GM13977 (cell line): ENCODE results near the gene MTERF1.
"Not testable (repeated sequence)": the region's sequence is repeated elsewhere in the genome, so short reads cannot be mapped to it uniquely, and the experiment has no call there.

ENCODE experiments used
- DNase-seq: peaks from one replicate; pipeline ENCODE4 v3.0.0; 2012; ENCODE audit warnings: low spot score
- CTCF ChIP-seq: IDR thresholded peaks from 2 replicates; pipeline ENCODE4 v1.5.1; 2012; ENCODE audit warnings: mild to moderate bottlenecking, control low read depth; ENCODE audit not compliant: insufficient read depth; ENCODE audit errors: extremely low read depth, missing control alignments
- in situ Hi-C: fragments of 300-500 bp; cut with MboI; formaldehyde crosslinking; loops from one replicate; pipeline ENCODE4 v1.12.0; 2022; ENCODE audit warnings: low sequenced_read_pairs, low pct_unique_long_range_greater_than_20kb, mixed read lengths, inconsistent platforms; ENCODE audit not compliant: unreplicated experiment

The MTERF1 gene

GRCh38 chr7:91898240-91898992 lies 17.9 kb upstream of the MTERF1 start:
- in situ Hi-C loops, result no loop called here
- DNase-seq, result no peak
- no peak for TF ChIP-seq CTCF

- in situ Hi-C loops, result no loop called here
- no peak for TF ChIP-seq CTCF
- DNase-seq, result no peak
Observed at GRCh38 chr7:91894781-91895480, 14.4 kb upstream of the MTERF1 start.

- DNase-seq, in situ Hi-C loops: not testable (repeated sequence)
Observed at GRCh38 chr7:91893699-91894098, 13.2 kb upstream of the MTERF1 start.

GRCh38 chr7:91892821-91893340 lies 12.4 kb upstream of the MTERF1 start:
- in situ Hi-C loops, result no loop called here
- no peak for DNase-seq
- no peak for TF ChIP-seq CTCF

GRCh38 chr7:91892099-91892705 lies 11.7 kb upstream of the MTERF1 start:
- DNase-seq, result no peak
- in situ Hi-C loops, result no loop called here
- TF ChIP-seq CTCF, result no peak

- DNase-seq, in situ Hi-C loops: not testable (repeated sequence)
Observed at GRCh38 chr7:91888271-91889175, 8.0 kb upstream of the MTERF1 start.

- DNase-seq, in situ Hi-C loops: not testable (repeated sequence)
Observed at GRCh38 chr7:91887336-91888213, 7.1 kb upstream of the MTERF1 start.
